ENCODE results near the gene TSPAN10. TPM values are rescaled to one million over a fixed set of nuclear protein-coding genes. Genes with fewer than 3 reads are reported as not detected.

Gene TSPAN10
- total and polyA plus RNA-seq, 2 of the 13 experiments (the other 11 are each of a cell fraction or from before 2014, with no cell fraction given): 0.54 to 0.75 TPM

DNA sequence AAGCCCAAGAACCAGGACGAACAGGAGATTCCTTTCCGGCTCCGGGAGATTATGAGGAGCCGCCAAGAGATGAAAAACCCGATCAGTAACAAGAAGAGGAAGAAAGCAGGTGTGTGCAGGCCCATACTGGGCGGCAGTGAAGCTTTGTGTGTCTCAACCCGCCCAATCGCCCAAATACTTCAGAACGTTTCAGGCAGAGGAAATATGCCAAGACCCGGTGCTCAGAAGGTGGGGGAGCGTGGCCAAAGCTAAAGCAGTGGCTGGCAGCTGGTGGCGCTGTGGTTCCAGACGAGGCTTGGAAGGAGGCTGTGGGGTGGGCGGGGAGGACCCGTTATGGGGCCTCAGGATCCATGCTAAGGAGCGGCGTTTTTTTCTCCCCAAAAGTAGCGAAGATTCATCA, 30.8 kb downstream of the TSPAN10 start:
- Histone ChIP-seq H3K27me3 (ENCODE audit: control insufficient read depth in 1 of 2, insufficient read depth in 2 of 2, low read length in 2 of 2) (no peaks in the 10 kb centered on the region; a peak in 1 of 5 replicates), H3K9ac (ENCODE audit: insufficient read depth, low read depth, low read length) (peak overlapping the region; percentile 42), H3K4me1 (ENCODE audit: insufficient read depth, low read length) (peaks cover 27% of the 10 kb centered on the region), H3K36me3 (replicated peaks in 1 of 2; ENCODE audit: control insufficient read depth in 1 of 2, insufficient read depth in 2 of 2, low read length in 2 of 2) (peaks cover 25 to 41% of the 10 kb centered on the region in 2 experiments), H3K4me2 (ENCODE audit: low read depth, low read length) (peak overlapping the region; percentile 76), H3K79me2 (ENCODE audit: insufficient read depth, low read length) (peaks cover 30% of the 10 kb centered on the region), H4K20me1 (ENCODE audit: insufficient read depth, low read length) (no peaks in the 10 kb centered on the region), H3K9me3 (ENCODE audit: low read length) (no peaks in the 10 kb centered on the region), H3K27ac (ENCODE audit: extremely low read length, insufficient read depth, low read length) (peak overlapping the region; percentile 12), H2AFZ (ENCODE audit: low read length) (no peak overlapping the region), H3K4me3 (replicated peaks in 1 of 3; ENCODE audit: insufficient read depth in 1 of 3, low read depth in 2 of 3, low read length in 3 of 3) (peak overlapping the region; percentile 52 to 86 (median 62))
- no peak for ATAC-seq
- no peak for DNase-seq (ENCODE audit: low spot score)
- POLR2A ChIA-PET: interaction anchor here (0.6 to 6.3 kb wide), 7 partner anchors 9 to 46 kb away, joined by 4 to 68 read pairs (median 15); partner anchors contain the start of genes ARL16, HGS, MRPL12 and NPLOC4
- no peak for FAIRE-seq
- no TSS peak for BruUV-seq (replicated peaks)
- WGBS (ENCODE audit: low lambda C conversion rate): 89% methylated on average over 18 of the region's 18 CpGs
- intact Hi-C loops (cut with micrococcal nuclease; ENCODE audit: unreplicated experiment): loop anchor here (2.0 to 5.0 kb wide), 2 partner anchors 31 to 35 kb away; partner anchors contain the start of genes MRPL12, NPLOC4 and TSPAN10
- in situ Hi-C loops (cut with HindIII; ENCODE audit: extremely low pct_ligation_motif_present, low pct_unique_long_range_greater_than_20kb): no loop called here
- CTCF ChIA-PET (ENCODE audit: low intra/inter-chr PET ratio, low total read pairs): no interaction called here
- no peak for TF ChIP-seq RFX3 (CRISPR knock-in tag; IDR thresholded peaks at IDR 0.05)
- TF ChIP-seq PRPF4 (IDR thresholded peaks at IDR 0.05; ENCODE audit: low read depth, low read length, poor library complexity, severe bottlenecking): peak; percentile 42
- no peak for TF ChIP-seq KDM6A (CRISPR knock-in tag; IDR thresholded peaks at IDR 0.05; ENCODE audit: low read depth)
- peak; percentile 64 for TF ChIP-seq CTCF (CRISPR knock-in tag; IDR thresholded peaks at IDR 0.05)
- TF ChIP-seq FOXO1 (CRISPR knock-in tag; IDR thresholded peaks at IDR 0.05): no peak
- TF ChIP-seq, protein P1, sequence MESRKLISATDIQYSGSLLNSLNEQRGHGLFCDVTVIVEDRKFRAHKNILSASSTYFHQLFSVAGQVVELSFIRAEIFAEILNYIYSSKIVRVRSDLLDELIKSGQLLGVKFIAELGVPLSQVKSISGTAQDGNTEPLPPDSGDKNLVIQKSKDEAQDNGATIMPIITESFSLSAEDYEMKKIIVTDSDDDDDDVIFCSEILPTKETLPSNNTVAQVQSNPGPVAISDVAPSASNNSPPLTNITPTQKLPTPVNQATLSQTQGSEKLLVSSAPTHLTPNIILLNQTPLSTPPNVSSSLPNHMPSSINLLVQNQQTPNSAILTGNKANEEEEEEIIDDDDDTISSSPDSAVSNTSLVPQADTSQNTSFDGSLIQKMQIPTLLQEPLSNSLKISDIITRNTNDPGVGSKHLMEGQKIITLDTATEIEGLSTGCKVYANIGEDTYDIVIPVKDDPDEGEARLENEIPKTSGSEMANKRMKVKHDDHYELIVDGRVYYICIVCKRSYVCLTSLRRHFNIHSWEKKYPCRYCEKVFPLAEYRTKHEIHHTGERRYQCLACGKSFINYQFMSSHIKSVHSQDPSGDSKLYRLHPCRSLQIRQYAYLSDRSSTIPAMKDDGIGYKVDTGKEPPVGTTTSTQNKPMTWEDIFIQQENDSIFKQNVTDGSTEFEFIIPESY (CRISPR knock-in tag; IDR thresholded peaks at IDR 0.05): peak; percentile 63; the same call in 1 of the 2 replicates
- TF ChIP-seq ZBTB38 (CRISPR knock-in tag; IDR thresholded peaks at IDR 0.05): peak; percentile 52; the same call in 1 of the 2 replicates
- TF ChIP-seq ATM (IDR thresholded peaks at IDR 0.05; ENCODE audit: borderline replicate concordance): no peak
- no peak for TF ChIP-seq ZNF746 (CRISPR knock-in tag; IDR thresholded peaks at IDR 0.05)
- TF ChIP-seq, protein P2, sequence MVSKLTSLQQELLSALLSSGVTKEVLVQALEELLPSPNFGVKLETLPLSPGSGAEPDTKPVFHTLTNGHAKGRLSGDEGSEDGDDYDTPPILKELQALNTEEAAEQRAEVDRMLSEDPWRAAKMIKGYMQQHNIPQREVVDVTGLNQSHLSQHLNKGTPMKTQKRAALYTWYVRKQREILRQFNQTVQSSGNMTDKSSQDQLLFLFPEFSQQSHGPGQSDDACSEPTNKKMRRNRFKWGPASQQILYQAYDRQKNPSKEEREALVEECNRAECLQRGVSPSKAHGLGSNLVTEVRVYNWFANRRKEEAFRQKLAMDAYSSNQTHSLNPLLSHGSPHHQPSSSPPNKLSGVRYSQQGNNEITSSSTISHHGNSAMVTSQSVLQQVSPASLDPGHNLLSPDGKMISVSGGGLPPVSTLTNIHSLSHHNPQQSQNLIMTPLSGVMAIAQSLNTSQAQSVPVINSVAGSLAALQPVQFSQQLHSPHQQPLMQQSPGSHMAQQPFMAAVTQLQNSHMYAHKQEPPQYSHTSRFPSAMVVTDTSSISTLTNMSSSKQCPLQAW (CRISPR knock-in tag; IDR thresholded peaks at IDR 0.05): peak; percentile 45; the same call in 1 of the 2 replicates
- 0 out of 2 replicates have a peak, but pooled peaks have one; percentile 12 for TF ChIP-seq ZXDC (CRISPR knock-in tag; IDR thresholded peaks at IDR 0.05)
- no peak for TF ChIP-seq TEAD3 (CRISPR knock-in tag; optimal IDR thresholded peaks at IDR 0.05; ENCODE audit: borderline replicate concordance)
- no peak for TF ChIP-seq ZBTB26 (CRISPR knock-in tag; IDR thresholded peaks at IDR 0.05; ENCODE audit: borderline replicate concordance)

All from HepG2 (cell line).